Hepatocyte (in vitro differentiated cells): ENCODE results near the gene USP17L28.
"Not testable (repeated sequence)": the region's sequence is repeated elsewhere in the genome, so short reads cannot be mapped to it uniquely, and the experiment has no call there.

ENCODE experiments used
- EZH2 ChIP-seq: fragments of 200-600 bp; sonication (generic); IDR thresholded peaks from 2 replicates; pipeline ENCODE4 v1.6.1; 2016; ENCODE audit warnings: antibody characterized with exemption, mild to moderate bottlenecking, borderline replicate concordance
- EZH2phosphoT487 ChIP-seq: fragments of 200-600 bp; sonication (generic); IDR thresholded peaks from one replicate; pipeline ENCODE4 v1.6.1; 2018; ENCODE audit warnings: antibody characterized with exemption, mild to moderate bottlenecking, low read depth, moderate library complexity; ENCODE audit not compliant: unreplicated experiment, severe bottlenecking
- TF ChIP-seq, protein P1 (sequence below): fragments of 200-600 bp; sonication (generic); IDR thresholded peaks from 2 replicates; pipeline ENCODE4 v1.5.1; 2016; ENCODE audit warnings: antibody characterized with exemption, mild to moderate bottlenecking; ENCODE audit not compliant: poor library complexity

DNA sequence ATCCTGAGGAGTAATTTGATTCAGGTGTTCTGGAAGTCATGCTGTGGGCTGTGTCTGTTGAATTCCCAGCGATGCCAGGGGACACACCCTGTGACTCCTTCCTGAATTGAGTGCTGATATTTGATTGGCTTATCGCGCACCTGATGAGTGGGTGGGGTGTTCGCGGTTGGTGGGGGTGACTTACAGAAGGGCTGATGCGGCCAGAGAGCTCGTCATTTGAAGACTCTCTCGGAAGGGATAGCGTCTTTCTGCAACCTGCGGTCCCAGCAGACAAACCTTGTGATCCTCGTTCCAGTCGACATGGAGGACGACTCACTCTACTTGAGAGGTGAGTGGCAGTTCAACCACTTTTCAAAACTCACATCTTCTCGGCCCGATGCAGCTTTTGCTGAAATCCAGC is 4.8 kb upstream of the USP17L28 start, which contains the start of gene USP17L27:
- TF ChIP-seq, protein P1, sequence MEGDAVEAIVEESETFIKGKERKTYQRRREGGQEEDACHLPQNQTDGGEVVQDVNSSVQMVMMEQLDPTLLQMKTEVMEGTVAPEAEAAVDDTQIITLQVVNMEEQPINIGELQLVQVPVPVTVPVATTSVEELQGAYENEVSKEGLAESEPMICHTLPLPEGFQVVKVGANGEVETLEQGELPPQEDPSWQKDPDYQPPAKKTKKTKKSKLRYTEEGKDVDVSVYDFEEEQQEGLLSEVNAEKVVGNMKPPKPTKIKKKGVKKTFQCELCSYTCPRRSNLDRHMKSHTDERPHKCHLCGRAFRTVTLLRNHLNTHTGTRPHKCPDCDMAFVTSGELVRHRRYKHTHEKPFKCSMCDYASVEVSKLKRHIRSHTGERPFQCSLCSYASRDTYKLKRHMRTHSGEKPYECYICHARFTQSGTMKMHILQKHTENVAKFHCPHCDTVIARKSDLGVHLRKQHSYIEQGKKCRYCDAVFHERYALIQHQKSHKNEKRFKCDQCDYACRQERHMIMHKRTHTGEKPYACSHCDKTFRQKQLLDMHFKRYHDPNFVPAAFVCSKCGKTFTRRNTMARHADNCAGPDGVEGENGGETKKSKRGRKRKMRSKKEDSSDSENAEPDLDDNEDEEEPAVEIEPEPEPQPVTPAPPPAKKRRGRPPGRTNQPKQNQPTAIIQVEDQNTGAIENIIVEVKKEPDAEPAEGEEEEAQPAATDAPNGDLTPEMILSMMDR, result not testable (repeated sequence)
- TF ChIP-seq EZH2, EZH2phosphoT487: not testable (repeated sequence)
